ENCODE data around the gene SLC8A2.

Gene SLC8A2

GRCh38 chr19:47443331-47443730 lies 28.4 kb downstream of the SLC8A2 start:
- DNase-seq (ENCODE audit: low read depth in 2 of 2): no peak
- no peak for TF ChIP-seq CTCF (IDR thresholded peaks at IDR 0.05; ENCODE audit: low read depth, low read length)
- H3K4me3 ChIP-seq (replicated peaks in 1 of 2; ENCODE audit: low read depth in 2 of 2, low read length in 2 of 2): no peak overlapping the region

- no peak overlapping the region for H3K4me3 ChIP-seq (replicated peaks in 1 of 2; ENCODE audit: low read depth in 2 of 2, low read length in 2 of 2)
- no peak for TF ChIP-seq CTCF (IDR thresholded peaks at IDR 0.05; ENCODE audit: low read depth, low read length)
- no peak for DNase-seq (ENCODE audit: low read depth in 2 of 2)
Measured at GRCh38 chr19:47438793-47439220, 32.9 kb downstream of the SLC8A2 start.

DNA sequence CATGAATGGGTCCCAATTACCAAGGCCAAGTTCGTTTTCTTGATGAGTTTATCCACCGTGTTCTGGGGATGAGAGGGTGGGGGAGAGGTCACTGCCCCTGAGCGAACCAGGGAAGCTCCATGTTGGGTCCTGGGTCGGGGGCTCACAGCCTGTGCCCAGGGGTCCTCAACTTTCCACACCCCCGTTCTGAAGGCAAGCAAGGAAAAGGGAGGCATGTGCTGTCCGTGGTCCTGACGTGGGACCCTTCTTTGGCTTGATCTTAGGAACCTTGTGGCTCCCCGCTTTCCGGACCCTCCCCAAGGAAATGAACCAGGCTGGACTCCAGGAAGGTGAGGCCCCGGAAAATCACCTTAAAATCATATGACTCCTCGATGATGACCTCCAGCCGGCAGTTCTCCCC lies 34.2 kb downstream of the SLC8A2 start:
- no peak for TF ChIP-seq CTCF (IDR thresholded peaks at IDR 0.05; ENCODE audit: low read depth, low read length)
- no peak overlapping the region for H3K4me3 ChIP-seq (replicated peaks in 1 of 2; ENCODE audit: low read depth in 2 of 2, low read length in 2 of 2)
- DNase-seq (ENCODE audit: low read depth in 2 of 2): no peak

GRCh38 chr19:47436712-47437401 lies 34.8 kb downstream of the SLC8A2 start:
- peak; percentile 84 for TF ChIP-seq CTCF (IDR thresholded peaks at IDR 0.05; ENCODE audit: low read depth, low read length)
- DNase-seq (ENCODE audit: low read depth in 2 of 2): peak; percentile 65 to 72
- H3K4me3 ChIP-seq (replicated peaks in 1 of 2; ENCODE audit: low read depth in 2 of 2, low read length in 2 of 2): no peak overlapping the region

DNA sequence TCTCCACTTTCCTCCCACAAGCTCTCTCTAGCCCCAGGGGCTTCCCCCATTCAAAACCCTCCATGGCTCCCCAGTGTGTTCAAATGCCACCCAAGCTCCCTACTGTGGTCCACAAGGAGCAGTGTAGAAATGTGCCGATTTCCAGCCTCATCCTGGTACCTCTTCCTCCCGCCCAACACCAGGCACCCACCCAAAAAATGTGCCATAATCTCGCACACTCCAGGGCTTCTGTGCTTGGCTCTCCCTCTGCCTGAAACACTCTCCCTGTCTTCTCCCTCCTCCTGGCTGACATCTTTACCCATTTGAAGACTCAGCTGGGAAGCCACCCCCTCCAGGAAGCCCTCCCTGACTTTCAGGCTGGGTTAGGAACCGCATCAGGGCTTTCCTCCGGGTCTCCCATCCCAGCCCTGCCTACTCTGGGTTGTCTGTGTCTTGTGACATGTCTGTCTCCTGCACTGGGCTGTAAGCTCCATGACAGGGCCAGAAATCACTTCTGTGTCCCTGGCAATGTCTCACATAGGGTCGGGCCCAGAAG lies 35.7 kb downstream of the SLC8A2 start:
- no peak for TF ChIP-seq CTCF (IDR thresholded peaks at IDR 0.05; ENCODE audit: low read depth, low read length)
- no peak overlapping the region for H3K4me3 ChIP-seq (replicated peaks in 1 of 2; ENCODE audit: low read depth in 2 of 2, low read length in 2 of 2)
- no peak for DNase-seq (ENCODE audit: low read depth in 2 of 2)

DNA sequence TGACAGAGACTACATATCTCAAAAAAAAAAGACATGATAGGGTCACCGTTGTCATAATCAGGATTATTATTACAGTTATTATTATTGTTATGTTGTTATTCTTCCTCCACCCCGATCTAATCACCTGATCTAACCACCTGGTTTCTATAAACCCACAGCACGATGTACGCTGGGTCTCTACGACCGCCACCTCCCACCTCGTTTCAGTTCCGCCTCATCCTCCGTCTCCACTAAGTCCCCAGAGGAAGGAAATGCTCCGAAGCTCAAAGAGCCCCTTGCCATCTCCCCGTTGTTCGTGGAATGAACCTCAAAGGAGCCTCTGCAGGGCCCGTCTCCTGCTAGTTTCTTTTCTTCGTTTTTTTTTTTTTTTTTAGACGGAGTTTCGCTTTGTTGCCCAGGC lies 36.5 kb downstream of the SLC8A2 start:
- TF ChIP-seq CTCF (IDR thresholded peaks at IDR 0.05; ENCODE audit: low read depth, low read length): no peak
- no peak overlapping the region for H3K4me3 ChIP-seq (replicated peaks in 1 of 2; ENCODE audit: low read depth in 2 of 2, low read length in 2 of 2)

DNA sequence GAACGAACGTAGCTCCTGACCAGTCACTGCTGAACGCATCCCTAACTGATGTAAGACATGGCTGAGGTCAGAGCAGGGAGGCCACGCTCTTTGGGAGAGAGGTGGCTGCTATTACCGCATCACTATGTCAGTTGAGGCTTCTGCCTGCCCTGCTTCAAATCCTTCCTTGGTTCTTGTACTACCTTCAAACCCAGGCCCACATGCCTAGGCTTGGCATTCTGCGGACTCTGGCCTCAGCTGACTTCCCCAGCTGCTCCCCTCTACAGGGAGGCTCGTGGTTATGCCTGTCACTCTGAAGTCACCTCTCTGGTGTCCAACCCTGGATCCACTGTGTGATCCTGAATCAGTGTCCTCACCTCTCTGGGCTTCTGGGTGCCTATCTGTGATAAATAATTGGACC lies 37.6 kb downstream of the SLC8A2 start:
- no peak for DNase-seq (ENCODE audit: low read depth in 2 of 2)
- TF ChIP-seq CTCF (IDR thresholded peaks at IDR 0.05; ENCODE audit: low read depth, low read length): no peak
- H3K4me3 ChIP-seq (replicated peaks in 1 of 2; ENCODE audit: low read depth in 2 of 2, low read length in 2 of 2): no peak overlapping the region

More for the DNA sequence above, 36.5 kb downstream of the SLC8A2 start:
- DNase-seq (ENCODE audit: low read depth in 2 of 2): no peak

All from cardiac fibroblast (primary cell).